GM19025 (cell line): ENCODE data around the gene PFDN6.
"Not testable (repeated sequence)": the region's sequence is repeated elsewhere in the genome, so short reads cannot be mapped to it uniquely, and the experiment has no call there.

Source experiments
- ATAC-seq: cut with Tn5 transposase; IDR thresholded peaks from one replicate; pipeline ENCODE4 v1.9.1; 2021; ENCODE audit warnings: mild to moderate bottlenecking, low read depth, moderate library complexity; ENCODE audit not compliant: unreplicated experiment

The PFDN6 gene

GRCh38 chr6:33273129-33273923 is 16.1 kb upstream of the PFDN6 start:
- no peak for ATAC-seq

- ATAC-seq: no peak
These were observed 15.2 kb upstream of the PFDN6 start for GRCh38 chr6:33273924-33274902.

GRCh38 chr6:33275795-33276580 is 13.4 kb upstream of the PFDN6 start:
- not testable (repeated sequence) for ATAC-seq

- no peak for ATAC-seq
These were observed 12.9 kb upstream of the PFDN6 start for GRCh38 chr6:33276581-33276863.

GRCh38 chr6:33276864-33277662 is 12.3 kb upstream of the PFDN6 start, which contains the start of gene B3GALT4:
Gene B3GALT4 (plus strand): TSS chr6:33277123. CDS start chr6:33277420, 297 bp downstream.
- ATAC-seq: peak; percentile 52

- no peak for ATAC-seq
These were observed 11.6 kb upstream of the PFDN6 start for GRCh38 chr6:33277663-33278391.

- ATAC-seq: no peak
These were observed 11.0 kb upstream of the PFDN6 start for GRCh38 chr6:33278392-33278741.

GRCh38 chr6:33278810-33279209 is 10.6 kb upstream of the PFDN6 start:
- no peak for ATAC-seq

GRCh38 chr6:33279257-33279695 is 10.1 kb upstream of the PFDN6 start:
- no peak for ATAC-seq

- ATAC-seq: no peak
These were observed 9.4 kb upstream of the PFDN6 start for GRCh38 chr6:33279971-33280511.

- no peak for ATAC-seq
These were observed 8.9 kb upstream of the PFDN6 start for GRCh38 chr6:33280539-33280938.

GRCh38 chr6:33285214-33285613 is 4.2 kb upstream of the PFDN6 start:
- not testable (repeated sequence) for ATAC-seq

- ATAC-seq: no peak
These were observed 2.2 kb upstream of the PFDN6 start for GRCh38 chr6:33286946-33287914.

GRCh38 chr6:33288141-33288920 is 1.1 kb upstream of the PFDN6 start:
- ATAC-seq: no peak

- ATAC-seq: no peak
These were observed 449 bp downstream of the PFDN6 start for GRCh38 chr6:33289784-33290315.

GRCh38 chr6:33290459-33290858 is 1.1 kb downstream of the PFDN6 start:
- ATAC-seq: no peak
